Effector memory CD8-positive, alpha-beta T cell (primary cell): ENCODE results near the gene GAK.

Source experiments
- ATAC-seq: fragments of 150-1000 bp; cut with Tn5 transposase; replicated peaks from 2 replicates; pipeline ENCODE4 v1.10.0; 2021; ENCODE audit warnings: mild to moderate bottlenecking, moderate library complexity
- DNase-seq, 3 experiments: peaks; one replicate each; pipeline ENCODE4 v3.0.0; 2021
- H3K27ac Mint-ChIP-seq, 2 donors: one replicate each; pipeline ENCODE4 v1.8.0; 2022; ENCODE audit warnings: mild to moderate bottlenecking in 2 of 2, mixed read lengths in 2 of 2, moderate library complexity in 2 of 2
- H3K27me3 Mint-ChIP-seq, 2 donors: one replicate each; pipeline ENCODE4 v1.8.0; 2022; ENCODE audit warnings: mixed read lengths in 2 of 2
- H3K36me3 Mint-ChIP-seq: one replicate; pipeline ENCODE4 v1.8.0; 2022; ENCODE audit warnings: mild to moderate bottlenecking, moderate library complexity, mixed read lengths; ENCODE audit not compliant: insufficient read depth
- H3K4me1 Mint-ChIP-seq, 2 donors: one replicate each; pipeline ENCODE4 v1.8.0; 2022; ENCODE audit warnings: low read depth in 2 of 2, mixed read lengths in 2 of 2
- H3K4me3 Mint-ChIP-seq, 2 donors: one replicate each; pipeline ENCODE4 v1.8.0; 2022; ENCODE audit warnings: mild to moderate bottlenecking in 2 of 2, mixed read lengths in 2 of 2, moderate library complexity in 2 of 2
- H3K9me3 Mint-ChIP-seq, 2 donors: one replicate each; pipeline ENCODE4 v1.8.0; 2022; ENCODE audit warnings: mixed read lengths in 2 of 2

Gene GAK

GRCh38 chr4:952881-953573 is 20.9 kb upstream of the GAK start:
- Mint-ChIP-seq H3K9me3 (no peaks in the 10 kb centered on the region), H3K27me3 (no peaks in the 10 kb centered on the region), H3K4me3 (no peak overlapping the region), H3K27ac (no peak overlapping the region), H3K36me3 (peaks cover 34% of the 10 kb centered on the region), H3K4me1 (peaks cover 0 to 3% of the 10 kb centered on the region in 2 donors)
- DNase-seq (no peak), ATAC-seq (no peak)

GRCh38 chr4:951594-952468 is 19.7 kb upstream of the GAK start:
- Mint-ChIP-seq H3K27me3 (no peaks in the 10 kb centered on the region), H3K9me3 (no peaks in the 10 kb centered on the region), H3K27ac (peak overlapping the region; percentile 62 to 82), H3K4me1 (peaks cover 0 to 3% of the 10 kb centered on the region in 2 donors), H3K36me3 (peaks cover 31% of the 10 kb centered on the region), H3K4me3 (no peak overlapping the region)
- ATAC-seq (no peak), DNase-seq (no peak)

GRCh38 chr4:951186-951585 is 19.1 kb upstream of the GAK start:
- H3K27me3 Mint-ChIP-seq = no peaks in the 10 kb centered on the region
- no peak overlapping the region for H3K4me3 Mint-ChIP-seq
- H3K36me3 Mint-ChIP-seq = peaks cover 25% of the 10 kb centered on the region
- H3K4me1 Mint-ChIP-seq = peaks cover under 1 to 3% of the 10 kb centered on the region in 2 donors
- DNase-seq = no peak
- no peak for ATAC-seq
- H3K9me3 Mint-ChIP-seq = no peaks in the 10 kb centered on the region
- H3K27ac Mint-ChIP-seq = no peak overlapping the region

- Mint-ChIP-seq H3K9me3 (no peaks in the 10 kb centered on the region), H3K27me3 (no peaks in the 10 kb centered on the region), H3K36me3 (peaks cover 23% of the 10 kb centered on the region), H3K4me1 (peaks cover 5% of the 10 kb centered on the region in 2 donors), H3K27ac (no peak overlapping the region), H3K4me3 (no peak overlapping the region)
- ATAC-seq (no peak), DNase-seq (no peak)
Observed at GRCh38 chr4:950136-951020, 18.3 kb upstream of the GAK start.

- Mint-ChIP-seq H3K36me3 (peaks cover 18% of the 10 kb centered on the region), H3K9me3 (no peaks in the 10 kb centered on the region), H3K4me3 (no peak overlapping the region), H3K27me3 (no peaks in the 10 kb centered on the region), H3K27ac (peak overlapping the region in 1 of 2 donors; percentile 62), H3K4me1 (peaks cover 5 to 8% of the 10 kb centered on the region in 2 donors)
- DNase-seq (no peak), ATAC-seq (no peak)
Observed at GRCh38 chr4:949656-950055, 17.5 kb upstream of the GAK start.

GRCh38 chr4:948936-949300 is 16.8 kb upstream of the GAK start:
- H3K9me3 Mint-ChIP-seq = no peaks in the 10 kb centered on the region
- H3K4me3 Mint-ChIP-seq = no peak overlapping the region
- H3K27ac Mint-ChIP-seq = peak overlapping the region; percentile 62
- no peak for DNase-seq
- no peak for ATAC-seq
- H3K4me1 Mint-ChIP-seq = peaks cover 5 to 8% of the 10 kb centered on the region in 2 donors
- no peaks in the 10 kb centered on the region for H3K27me3 Mint-ChIP-seq
- H3K36me3 Mint-ChIP-seq = peaks cover 15% of the 10 kb centered on the region

GRCh38 chr4:948101-948935 is 16.2 kb upstream of the GAK start:
- Mint-ChIP-seq H3K27me3 (no peaks in the 10 kb centered on the region), H3K27ac (peak overlapping the region in 1 of 2 donors; percentile 62), H3K4me3 (no peak overlapping the region), H3K4me1 (peaks cover 5 to 8% of the 10 kb centered on the region in 2 donors), H3K36me3 (peaks cover 12% of the 10 kb centered on the region), H3K9me3 (no peaks in the 10 kb centered on the region)
- ATAC-seq (no peak), DNase-seq (no peak)

- Mint-ChIP-seq H3K27me3 (no peaks in the 10 kb centered on the region), H3K36me3 (peaks cover 14% of the 10 kb centered on the region), H3K27ac (peak overlapping the region in 1 of 2 donors; percentile 62), H3K4me3 (no peak overlapping the region), H3K9me3 (no peaks in the 10 kb centered on the region), H3K4me1 (peaks cover 5 to 8% of the 10 kb centered on the region in 2 donors)
- DNase-seq (no peak), ATAC-seq (no peak)
Observed at GRCh38 chr4:947491-947971, 15.4 kb upstream of the GAK start.

GRCh38 chr4:946517-947471 is 14.7 kb upstream of the GAK start:
- Mint-ChIP-seq H3K9me3 (no peaks in the 10 kb centered on the region), H3K4me1 (peaks cover 5% of the 10 kb centered on the region in 2 donors), H3K27ac (no peak overlapping the region), H3K4me3 (no peak overlapping the region), H3K36me3 (peaks cover 13% of the 10 kb centered on the region), H3K27me3 (no peaks in the 10 kb centered on the region)
- DNase-seq = no peak
- no peak for ATAC-seq

- Mint-ChIP-seq H3K27ac (peak overlapping the region in 1 of 2 donors; percentile 24), H3K4me3 (no peak overlapping the region), H3K27me3 (no peaks in the 10 kb centered on the region), H3K9me3 (no peaks in the 10 kb centered on the region), H3K4me1 (peaks cover 5% of the 10 kb centered on the region in 2 donors), H3K36me3 (peaks cover 8% of the 10 kb centered on the region)
- ATAC-seq (no peak), DNase-seq (no peak)
Observed at GRCh38 chr4:946103-946450, 14.0 kb upstream of the GAK start.

- Mint-ChIP-seq H3K27me3 (no peaks in the 10 kb centered on the region), H3K4me1 (peaks cover 5% of the 10 kb centered on the region in 2 donors), H3K4me3 (no peak overlapping the region), H3K27ac (peak overlapping the region in 1 of 2 donors; percentile 24), H3K36me3 (peaks cover 7% of the 10 kb centered on the region), H3K9me3 (no peaks in the 10 kb centered on the region)
- no peak for ATAC-seq
- DNase-seq = no peak
Observed at GRCh38 chr4:945274-946102, 13.4 kb upstream of the GAK start.
